ENCODE measurements around the gene DDX3Y.

Gene DDX3Y

DNA sequence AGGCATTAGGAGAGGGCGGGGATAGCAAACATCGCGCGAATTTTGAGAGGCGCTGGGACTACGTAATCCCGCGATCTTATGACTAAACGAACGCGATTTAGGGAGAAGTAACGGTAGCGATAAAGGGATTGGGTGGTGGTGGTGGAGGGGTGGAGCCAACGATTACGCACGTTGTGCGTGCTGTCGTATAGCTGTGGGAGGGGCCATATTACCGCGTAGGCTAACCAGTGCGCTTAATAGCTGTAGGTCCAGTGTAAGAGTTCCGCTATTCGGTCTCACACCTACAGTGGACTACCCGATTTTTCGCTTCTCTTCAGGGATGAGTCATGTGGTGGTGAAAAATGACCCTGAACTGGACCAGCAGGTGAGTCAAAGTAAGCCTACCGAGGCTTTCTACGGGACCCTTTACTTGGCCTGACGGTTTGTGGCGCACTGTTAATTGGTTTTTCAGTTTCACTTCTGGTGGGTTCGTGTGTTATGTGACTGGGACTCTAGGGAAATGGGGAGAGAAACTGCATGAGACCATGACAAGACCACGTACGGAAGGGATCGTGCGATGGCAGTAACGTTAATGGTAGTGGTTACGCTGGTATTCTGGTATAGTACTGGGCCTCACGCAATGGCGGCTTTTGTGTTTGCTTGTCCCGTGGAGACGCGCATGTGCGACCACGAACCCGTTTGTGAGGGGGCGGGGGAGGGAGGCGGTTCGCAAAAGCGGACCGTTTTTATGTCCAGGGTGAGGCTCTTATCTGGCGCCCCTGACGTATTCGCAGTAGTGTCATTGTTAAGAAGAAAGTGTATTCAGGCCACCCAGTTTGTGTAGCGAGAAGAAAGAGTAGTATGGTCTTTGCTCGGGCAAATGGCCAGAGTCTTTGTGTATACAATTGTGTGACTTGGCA, at the start of gene DDX3Y:
DDX3Y (plus strand) TSS at position 251 of the 899 bp plus-strand sequence; CDS start at position 320, 69 bp downstream.
- peak; percentile 94 for DNase-seq (ENCODE audit: low spot score)

DNA sequence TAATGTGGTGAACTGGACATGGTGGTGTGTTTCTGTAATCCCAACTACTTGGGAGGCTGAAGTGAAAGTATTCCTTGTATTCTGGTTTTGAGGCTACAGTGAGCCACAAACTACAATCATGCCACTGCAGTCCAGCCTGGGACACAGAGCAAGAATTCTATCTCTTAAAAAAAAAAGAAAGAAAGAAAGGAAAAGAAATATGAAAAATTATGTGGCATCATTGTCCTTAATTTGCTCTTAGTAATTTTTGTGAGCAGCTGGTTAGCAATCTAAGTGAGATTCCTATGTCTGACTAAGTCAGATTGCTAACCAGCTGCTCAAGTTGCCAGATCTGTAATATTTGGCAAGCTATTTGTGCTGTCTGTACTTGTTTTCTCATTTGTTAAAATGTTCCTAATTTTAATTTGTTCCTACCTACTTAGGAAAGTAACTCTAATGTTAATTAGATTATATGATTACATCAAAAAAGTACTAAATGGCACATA, 48.8 kb upstream of the DDX3Y start:
- DNase-seq (ENCODE audit: low spot score) = no peak

DNA sequence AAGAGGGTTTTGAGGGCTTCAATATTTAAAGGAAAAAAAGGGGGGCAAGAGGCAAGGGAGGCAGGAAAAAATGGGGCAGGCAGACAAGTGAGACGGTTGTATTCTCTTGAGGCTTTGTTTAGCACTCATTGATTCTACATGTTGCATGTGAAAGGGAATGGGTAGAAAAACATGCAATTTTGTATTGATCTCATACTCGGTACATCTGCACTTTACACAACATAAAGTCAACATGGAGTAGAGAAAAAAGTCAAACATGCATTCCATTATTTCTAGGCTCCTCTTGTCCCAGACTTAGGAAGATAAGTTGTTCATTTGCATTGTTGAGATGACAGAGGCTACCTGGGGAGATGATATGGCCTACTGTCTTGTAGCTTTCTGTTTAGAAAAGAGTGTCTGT, 36.7 kb upstream of the DDX3Y start:
- DNase-seq (ENCODE audit: low spot score) = no peak

DNA sequence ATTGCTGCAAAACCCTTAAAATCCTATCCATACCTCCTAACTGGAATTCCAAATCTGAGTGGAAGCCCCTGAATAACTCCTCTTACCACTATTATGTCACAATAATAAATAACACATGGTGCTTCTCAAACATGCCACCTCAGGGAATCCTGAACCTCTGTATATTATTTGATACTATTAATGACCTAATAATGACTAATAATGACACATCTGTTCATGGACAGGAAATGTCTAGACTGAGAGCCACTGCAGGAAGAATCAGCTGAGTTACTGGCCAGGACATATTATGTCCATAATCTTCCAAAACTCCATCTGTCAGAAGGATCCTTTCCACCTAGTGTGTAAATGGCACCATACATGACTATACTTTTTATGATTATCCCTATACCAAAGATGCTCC, 7.7 kb upstream of the DDX3Y start:
- no peak for DNase-seq (ENCODE audit: low spot score)

DNA sequence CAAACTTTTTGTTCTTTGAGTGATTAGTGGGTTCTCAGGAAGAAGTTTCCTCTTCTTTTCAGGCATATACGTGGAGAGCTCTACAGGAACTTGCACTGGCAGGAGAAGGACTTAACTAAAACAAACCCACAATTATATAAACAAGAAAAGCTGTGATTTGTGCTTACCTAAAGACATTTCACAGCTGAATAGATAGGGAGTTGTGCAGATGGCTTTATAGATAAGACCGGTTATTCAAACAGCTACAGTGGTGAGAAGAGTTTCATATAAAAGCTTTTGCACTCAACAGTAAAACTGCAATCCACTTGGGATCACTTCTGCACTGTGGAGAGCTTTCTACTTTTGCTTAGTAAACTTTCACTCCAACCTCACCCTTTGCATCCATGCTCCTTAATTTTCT, 6.1 kb upstream of the DDX3Y start:
- DNase-seq (ENCODE audit: low spot score) = no peak

DNA sequence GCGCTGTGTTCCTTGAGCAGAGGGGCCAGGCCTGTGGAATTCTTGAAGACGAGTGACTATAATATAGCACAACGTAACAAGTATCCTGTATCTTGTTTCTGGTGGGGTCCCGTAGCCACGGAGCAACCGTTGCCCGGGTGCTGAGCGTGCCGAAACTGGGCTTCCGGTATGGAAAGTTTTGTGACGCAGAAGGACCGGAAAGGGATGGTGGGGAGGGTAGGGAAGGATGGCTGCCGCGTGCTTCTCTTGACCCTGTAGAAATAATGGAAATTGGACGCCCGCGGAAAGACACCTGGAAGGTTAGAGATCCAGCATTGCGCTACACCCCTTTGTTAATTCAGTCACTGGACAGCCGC, 827 bp downstream of the DDX3Y start:
- peak; percentile 71 for DNase-seq (ENCODE audit: low spot score)

DNA sequence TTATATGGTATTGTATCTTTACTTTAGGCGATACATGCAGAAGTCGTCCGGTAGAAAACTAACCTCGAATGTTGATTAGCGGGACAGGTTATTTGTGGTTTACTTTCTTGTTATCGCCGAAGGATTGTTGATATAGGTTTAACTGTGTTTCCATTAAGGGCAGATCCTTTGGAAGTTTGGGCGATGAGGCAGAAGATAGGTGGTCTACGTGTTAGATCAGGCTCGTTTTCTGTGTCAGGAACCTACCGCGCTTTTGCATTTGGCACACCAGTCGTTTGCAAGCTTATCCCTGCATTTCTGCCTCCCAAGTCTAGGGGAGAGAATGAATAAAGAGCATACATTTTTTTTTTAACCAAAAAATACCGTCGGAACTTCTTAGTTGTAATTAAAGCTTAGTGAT, 1.2 kb downstream of the DDX3Y start:
- peak; percentile 8 for DNase-seq (ENCODE audit: low spot score)

DNA sequence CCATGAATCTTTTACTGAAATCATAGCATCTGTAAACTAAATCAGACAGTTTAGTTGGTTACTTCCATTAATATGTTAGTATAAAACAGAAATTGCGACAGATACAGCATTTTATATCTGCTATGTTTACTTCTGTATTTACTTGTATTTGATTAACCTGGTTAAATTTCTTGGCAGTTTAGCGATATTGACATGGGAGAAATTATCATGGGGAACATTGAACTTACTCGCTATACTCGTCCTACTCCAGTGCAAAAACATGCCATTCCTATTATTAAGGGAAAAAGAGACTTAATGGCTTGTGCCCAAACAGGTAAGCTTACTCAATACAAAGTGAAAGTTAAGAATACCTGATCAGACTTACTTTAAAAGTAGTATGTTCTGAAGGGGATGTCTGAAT, 8.9 kb downstream of the DDX3Y start:
- DNase-seq (ENCODE audit: low spot score) = no peak

DNA sequence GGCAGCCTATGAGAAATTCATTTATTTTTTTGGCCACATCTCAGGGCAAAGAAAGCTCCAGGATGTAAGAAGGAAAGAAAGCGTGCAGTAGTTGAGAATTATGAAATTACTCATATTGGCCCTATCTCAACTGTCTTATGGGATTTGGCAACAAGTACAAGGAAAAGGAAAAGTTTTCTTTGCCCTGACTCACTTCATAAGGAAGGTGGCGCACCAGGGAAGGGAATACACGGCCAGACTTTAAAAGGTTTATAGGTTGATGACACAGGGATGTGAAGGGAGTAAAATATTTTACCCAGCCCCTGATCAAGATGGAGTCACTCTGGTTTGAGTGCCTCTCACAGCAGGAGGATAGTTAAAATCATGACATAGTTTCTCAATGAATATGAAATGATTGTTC, 23.4 kb downstream of the DDX3Y start:
- no peak for DNase-seq (ENCODE audit: low spot score)

DNA sequence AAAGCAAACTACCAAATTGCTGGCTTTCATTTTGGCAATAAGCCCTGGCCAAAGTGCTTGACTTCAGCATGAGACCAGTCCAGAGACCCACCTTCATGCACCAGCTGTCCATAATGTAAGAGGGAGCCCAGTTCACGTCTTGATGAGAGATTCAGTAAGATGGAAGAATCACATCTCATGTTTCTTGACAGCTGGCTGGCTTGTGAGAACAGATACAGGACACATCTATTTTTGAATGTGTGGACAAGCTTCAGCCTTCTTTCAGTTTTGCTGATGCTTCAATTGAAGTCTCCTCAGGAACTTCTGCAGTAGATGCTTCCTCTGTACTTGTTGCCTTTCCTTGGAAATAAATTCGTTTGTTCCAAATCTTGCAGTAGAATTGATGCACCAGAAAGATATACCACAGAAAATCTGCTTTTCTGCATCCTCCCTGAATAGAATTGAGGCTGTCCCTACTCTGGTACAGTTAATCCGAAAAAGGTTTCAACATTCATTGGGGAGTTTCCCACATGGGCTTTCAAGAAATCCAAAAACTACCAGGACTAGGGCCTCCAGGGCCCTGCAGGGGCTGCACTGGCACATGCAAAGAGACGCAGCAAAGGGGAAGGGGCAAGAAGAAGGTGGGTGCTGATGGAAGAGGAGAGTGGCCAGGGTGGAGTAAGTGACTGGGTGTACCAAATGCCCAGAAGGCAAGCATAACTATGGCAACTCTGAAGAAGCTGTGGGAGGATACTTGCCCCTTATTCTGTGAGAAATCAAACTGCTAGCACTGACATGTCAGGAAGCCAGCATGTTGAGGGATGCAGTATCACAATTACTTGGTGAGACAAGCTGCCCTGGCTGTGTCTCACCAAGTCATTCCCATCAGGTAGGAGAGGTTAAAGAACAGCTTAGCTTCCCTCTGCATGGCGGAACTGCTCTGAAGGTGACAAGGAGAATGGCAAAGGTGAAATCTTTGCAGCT, 37.3 kb downstream of the DDX3Y start:
- DNase-seq (ENCODE audit: low spot score) = no peak
